ENCODE data around the gene FAM118A.
A peak's percentile ranks its signal among the peaks of the same experiment; 100 is the strongest.
"Not testable (repeated sequence)": the region's sequence is repeated elsewhere in the genome, so short reads cannot be mapped to it uniquely, and the experiment has no call there.

FAM118A gene

GRCh38 chr22:45273452-45274075, 36.2 kb upstream of the FAM118A start:
- DNase-seq: no peak
- peaks cover 10% of the 10 kb centered on the region for H3K4me1 Mint-ChIP-seq (ENCODE audit: low read depth)
- H3K27me3 Mint-ChIP-seq: peaks cover 13% of the 10 kb centered on the region
- H3K9me3 Mint-ChIP-seq: no peaks in the 10 kb centered on the region
- H3K4me3 Mint-ChIP-seq: no peak overlapping the region
- no peak overlapping the region for H3K27ac Mint-ChIP-seq
- no peaks in the 10 kb centered on the region for H3K36me3 Mint-ChIP-seq (ENCODE audit: low read depth)

- Mint-ChIP-seq H3K27ac (no peak overlapping the region), H3K4me1 (ENCODE audit: low read depth) (peaks cover 14% of the 10 kb centered on the region), H3K9me3 (no peaks in the 10 kb centered on the region), H3K36me3 (ENCODE audit: low read depth) (no peaks in the 10 kb centered on the region), H3K4me3 (no peak overlapping the region), H3K27me3 (no peaks in the 10 kb centered on the region)
- DNase-seq: no peak
Measured at GRCh38 chr22:45276507-45277105, 33.1 kb upstream of the FAM118A start.

DNA sequence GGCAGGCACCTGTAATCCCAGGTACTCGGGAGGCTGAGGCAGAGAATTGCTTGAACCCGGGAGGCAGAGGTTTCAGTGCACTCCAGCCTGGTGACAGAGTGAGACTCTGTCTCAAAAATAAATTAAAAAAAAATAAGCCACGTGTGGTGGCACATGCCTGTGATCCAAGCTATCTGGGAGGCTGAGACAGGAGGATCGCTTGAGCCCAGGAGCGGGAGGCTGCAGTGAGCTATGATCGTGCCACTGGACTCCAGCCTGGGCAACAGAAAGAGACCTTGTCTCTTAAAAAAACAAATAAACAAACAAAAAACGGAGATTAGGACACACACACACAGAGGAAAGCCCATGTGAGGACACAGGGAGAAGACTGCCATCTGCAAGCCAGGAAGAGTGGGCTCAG, 32.0 kb upstream of the FAM118A start:
- not testable (repeated sequence) for H3K27ac Mint-ChIP-seq; H3K27me3 Mint-ChIP-seq; H3K4me3 Mint-ChIP-seq; H3K9me3 Mint-ChIP-seq; DNase-seq; H3K36me3 Mint-ChIP-seq (ENCODE audit: low read depth)
- peaks cover 14% of the 10 kb centered on the region for H3K4me1 Mint-ChIP-seq (ENCODE audit: low read depth)

DNA sequence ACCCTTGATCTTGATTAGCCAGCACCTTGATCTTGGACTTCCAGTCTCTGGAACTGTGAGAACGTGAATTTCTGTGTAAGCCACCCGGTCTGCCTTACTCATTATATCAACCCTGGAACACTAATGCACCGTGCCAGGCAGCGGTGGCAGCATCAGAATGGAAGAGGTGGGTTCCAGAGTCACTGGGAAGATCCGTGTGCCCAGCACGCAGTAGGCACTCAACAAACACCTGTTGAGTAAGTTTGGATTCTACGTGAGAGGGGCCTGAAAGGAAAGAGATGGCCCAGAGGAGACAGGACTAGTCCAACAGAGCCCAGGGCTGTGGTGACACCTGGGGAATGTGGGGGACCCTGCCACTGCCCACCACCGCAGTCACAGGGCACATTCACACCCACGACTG, 31.6 kb upstream of the FAM118A start:
- no peak for DNase-seq
- Mint-ChIP-seq H3K4me3 (no peak overlapping the region), H3K27ac (no peak overlapping the region), H3K4me1 (ENCODE audit: low read depth) (peaks cover 14% of the 10 kb centered on the region), H3K36me3 (ENCODE audit: low read depth) (no peaks in the 10 kb centered on the region), H3K27me3 (peaks cover 1% of the 10 kb centered on the region), H3K9me3 (no peaks in the 10 kb centered on the region)

GRCh38 chr22:45280587-45280980, 29.1 kb upstream of the FAM118A start:
- no peak for DNase-seq
- H3K27ac Mint-ChIP-seq: no peak overlapping the region
- no peaks in the 10 kb centered on the region for H3K36me3 Mint-ChIP-seq (ENCODE audit: low read depth)
- peaks cover 17% of the 10 kb centered on the region for H3K4me1 Mint-ChIP-seq (ENCODE audit: low read depth)
- peaks cover 21% of the 10 kb centered on the region for H3K27me3 Mint-ChIP-seq
- no peak overlapping the region for H3K4me3 Mint-ChIP-seq
- H3K9me3 Mint-ChIP-seq: no peaks in the 10 kb centered on the region

DNA sequence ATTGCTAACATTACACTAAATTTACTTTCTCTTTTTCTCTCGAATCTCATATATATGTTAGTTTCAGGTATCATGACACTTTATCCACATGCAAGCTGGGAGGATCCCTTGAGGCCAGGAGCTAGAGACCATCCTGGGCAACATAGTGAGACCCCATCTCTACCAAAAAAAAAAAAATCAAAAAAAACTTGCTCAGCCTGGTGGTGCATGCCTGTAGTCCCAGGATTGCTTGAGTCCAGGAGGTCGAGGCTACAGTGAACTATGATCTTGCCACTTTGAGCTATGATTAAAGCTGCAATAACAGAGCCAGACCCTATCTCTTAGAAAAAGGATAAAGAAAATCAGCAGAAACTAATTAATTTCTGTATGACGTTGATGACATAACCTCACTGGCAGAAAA, 28.7 kb upstream of the FAM118A start:
- Mint-ChIP-seq H3K27me3 (peaks cover 22% of the 10 kb centered on the region), H3K4me3 (no peak overlapping the region), H3K36me3 (ENCODE audit: low read depth) (no peaks in the 10 kb centered on the region), H3K4me1 (ENCODE audit: low read depth) (peaks cover 17% of the 10 kb centered on the region), H3K27ac (no peak overlapping the region), H3K9me3 (no peaks in the 10 kb centered on the region)
- no peak for DNase-seq

DNA sequence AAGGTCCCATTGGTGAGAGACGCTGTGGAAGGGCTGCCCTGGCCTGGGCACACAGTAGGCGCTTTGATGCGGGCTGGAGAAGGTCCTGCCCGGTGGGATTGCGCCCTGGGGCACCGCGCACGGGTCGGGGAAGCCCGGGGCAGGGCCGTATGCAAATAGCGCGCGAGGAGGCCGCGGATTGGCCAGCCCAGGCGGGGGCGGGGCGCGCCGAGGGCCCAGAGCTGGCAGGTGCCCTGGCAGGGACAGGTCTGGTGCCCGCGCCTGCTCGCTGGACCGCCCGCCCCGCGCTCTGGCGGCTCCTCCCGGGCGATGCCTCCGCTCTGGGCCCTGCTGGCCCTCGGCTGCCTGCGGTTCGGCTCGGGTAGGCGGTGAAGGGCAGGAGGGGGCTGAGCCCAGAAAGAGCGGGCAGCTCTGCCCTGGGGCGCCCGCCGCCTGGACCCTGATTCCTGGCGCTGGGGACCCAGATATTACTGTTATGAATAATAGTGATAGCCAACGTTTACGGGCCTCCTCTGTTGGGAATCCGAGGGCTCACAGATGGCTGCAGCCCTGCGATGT, 24.9 kb upstream of the FAM118A start, which contains the start of gene UPK3A:
UPK3A (plus strand) TSS at position 245 of the 558 bp plus-strand sequence; CDS start at position 310, 65 bp downstream.
- Mint-ChIP-seq H3K4me3 (peak within 1 kb of the TSS; percentile 23), H3K27ac (no peak within 1 kb of the TSS), H3K27me3 (peaks cover 22% of the 10 kb centered on the region), H3K36me3 (ENCODE audit: low read depth) (no peaks in the 10 kb centered on the region), H3K9me3 (no peaks in the 10 kb centered on the region), H3K4me1 (ENCODE audit: low read depth) (peaks cover 12% of the 10 kb centered on the region)
- DNase-seq: peak; percentile 75

DNA sequence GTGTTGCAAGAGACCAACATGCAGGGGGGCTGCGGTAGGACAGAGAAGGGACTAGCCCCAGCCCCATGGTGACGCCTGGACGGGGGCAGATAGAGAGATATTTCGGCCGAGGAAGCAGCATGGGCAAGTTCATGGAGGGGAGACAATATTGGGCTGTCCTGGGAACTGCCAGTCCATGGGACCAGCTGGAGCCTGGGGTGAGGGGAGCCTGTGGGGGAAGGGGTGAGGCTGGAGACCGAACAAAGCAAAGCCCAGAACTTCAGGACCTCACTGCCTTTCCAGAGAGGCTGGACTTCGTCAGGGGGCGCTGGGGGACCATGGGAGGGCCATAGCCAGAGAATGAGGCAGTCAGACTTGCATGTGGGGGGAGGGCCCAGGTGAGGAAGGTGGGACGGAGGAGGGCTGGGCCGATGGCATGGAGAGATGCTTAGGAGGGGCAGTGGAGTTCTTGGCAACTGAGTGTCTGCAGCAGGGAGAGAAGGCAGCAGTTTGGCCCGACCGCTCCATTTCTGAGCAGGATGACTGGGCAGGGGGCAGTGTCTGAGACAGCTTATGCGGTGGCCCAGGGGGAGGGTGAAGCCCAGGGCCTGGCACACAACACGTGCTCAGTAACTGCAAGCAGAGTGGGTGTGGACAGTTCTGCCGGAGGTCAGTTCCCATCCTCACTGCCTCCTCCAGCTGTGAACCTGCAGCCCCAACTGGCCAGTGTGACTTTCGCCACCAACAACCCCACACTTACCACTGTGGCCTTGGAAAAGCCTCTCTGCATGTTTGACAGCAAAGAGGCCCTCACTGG, 24.3 kb upstream of the FAM118A start:
- Mint-ChIP-seq H3K36me3 (ENCODE audit: low read depth) (no peaks in the 10 kb centered on the region), H3K27ac (no peak overlapping the region), H3K4me1 (ENCODE audit: low read depth) (peaks cover 7% of the 10 kb centered on the region), H3K4me3 (no peak overlapping the region), H3K27me3 (peaks cover 22% of the 10 kb centered on the region), H3K9me3 (no peaks in the 10 kb centered on the region)
- DNase-seq: no peak

DNA sequence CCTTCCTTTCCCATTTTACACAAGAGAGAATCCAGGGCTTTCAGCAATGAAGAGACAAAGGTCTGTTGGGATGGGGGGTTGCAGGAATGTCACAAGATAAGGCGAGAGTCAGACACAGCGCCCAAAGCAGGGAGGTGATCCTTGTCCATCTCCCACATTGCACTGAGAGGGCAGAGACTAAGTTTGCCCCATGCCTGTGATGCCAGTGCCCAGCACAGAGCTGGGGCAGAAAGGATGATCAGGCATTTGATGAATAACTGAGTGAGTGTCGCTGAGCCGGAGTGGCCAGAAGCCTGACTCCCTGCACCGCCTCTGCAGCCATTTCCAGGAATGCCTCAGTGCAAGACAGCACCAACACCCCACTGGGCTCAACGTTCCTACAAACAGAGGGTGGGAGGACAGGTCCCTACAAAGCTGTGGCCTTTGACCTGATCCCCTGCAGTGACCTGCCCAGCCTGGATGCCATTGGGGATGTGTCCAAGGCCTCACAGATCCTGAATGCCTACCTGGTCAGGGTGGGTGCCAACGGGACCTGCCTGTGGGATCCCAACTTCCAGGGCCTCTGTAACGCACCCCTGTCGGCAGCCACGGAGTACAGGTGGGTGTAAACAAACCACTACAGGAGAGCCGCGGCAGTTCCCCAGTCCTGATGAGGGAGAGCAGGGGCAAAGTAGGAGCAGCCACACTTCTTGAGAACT, 22.7 kb upstream of the FAM118A start:
- Mint-ChIP-seq H3K9me3 (no peaks in the 10 kb centered on the region), H3K36me3 (ENCODE audit: low read depth) (no peaks in the 10 kb centered on the region), H3K27ac (no peak overlapping the region), H3K4me1 (ENCODE audit: low read depth) (peaks cover 3% of the 10 kb centered on the region), H3K27me3 (peaks cover 22% of the 10 kb centered on the region), H3K4me3 (no peak overlapping the region)
- DNase-seq: no peak

- Mint-ChIP-seq H3K36me3 (ENCODE audit: low read depth) (no peaks in the 10 kb centered on the region), H3K4me3 (no peak overlapping the region), H3K27me3 (peaks cover 2% of the 10 kb centered on the region), H3K27ac (no peak overlapping the region), H3K9me3 (no peaks in the 10 kb centered on the region), H3K4me1 (ENCODE audit: low read depth) (no peaks in the 10 kb centered on the region)
- no peak for DNase-seq
Measured at GRCh38 chr22:45290410-45290936, 19.3 kb upstream of the FAM118A start.

DNA sequence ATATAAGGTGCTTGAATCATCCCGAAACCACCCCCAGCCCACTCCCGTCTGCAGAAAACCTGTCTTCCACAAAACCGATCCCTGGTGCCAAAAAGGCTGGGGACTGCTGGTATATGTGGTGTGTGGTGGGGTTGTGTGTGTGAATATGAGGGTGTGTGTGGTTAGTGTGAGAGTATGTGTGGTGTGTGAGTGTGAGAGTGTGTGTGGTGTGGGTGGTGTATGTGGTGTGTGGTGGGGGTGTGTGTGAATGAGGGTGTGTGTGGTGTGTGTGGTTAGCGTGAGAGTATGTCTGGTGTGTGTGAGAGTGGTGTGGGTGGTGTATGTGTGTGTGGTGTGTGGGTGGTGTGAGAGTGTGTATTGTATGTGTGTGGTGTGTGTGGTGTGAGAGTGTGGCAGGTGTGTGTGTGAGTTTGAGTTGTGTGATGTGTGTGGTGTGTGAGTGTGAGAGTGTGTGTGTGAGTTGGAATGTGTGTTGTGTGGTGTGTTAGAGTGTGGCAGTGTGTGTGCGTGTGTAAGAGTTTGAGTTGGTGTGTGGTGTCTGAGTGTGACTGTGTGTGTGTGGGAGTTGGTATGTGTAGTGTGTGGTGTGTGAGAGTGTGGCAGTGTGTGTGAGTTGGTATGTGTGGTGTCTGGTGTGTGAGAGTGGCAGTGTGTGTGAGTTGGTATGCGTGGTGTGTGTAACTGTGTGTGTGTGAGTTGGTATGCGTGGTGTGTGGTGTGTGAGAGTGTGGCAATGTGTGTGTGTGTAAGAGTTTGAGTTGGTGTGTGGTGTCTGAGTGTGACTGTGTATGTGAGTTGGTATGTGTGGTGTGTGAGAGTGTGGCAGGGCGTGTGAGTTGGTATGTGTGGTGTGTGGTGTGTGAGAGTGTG, 18.4 kb upstream of the FAM118A start:
- no peaks in the 10 kb centered on the region for H3K9me3 Mint-ChIP-seq
- no peak overlapping the region for H3K4me3 Mint-ChIP-seq

GRCh38 chr22:45291931-45292290, 17.8 kb upstream of the FAM118A start:
- no peak overlapping the region for H3K4me3 Mint-ChIP-seq

More for the DNA sequence above, 18.4 kb upstream of the FAM118A start:
- no peak for DNase-seq
- Mint-ChIP-seq H3K27me3 (no peaks in the 10 kb centered on the region), H3K4me1 (ENCODE audit: low read depth) (peaks cover 5% of the 10 kb centered on the region), H3K36me3 (ENCODE audit: low read depth) (no peaks in the 10 kb centered on the region), H3K27ac (no peak overlapping the region)

GRCh38 chr22:45292731-45293442, 16.8 kb upstream of the FAM118A start:
- DNase-seq: no peak
- Mint-ChIP-seq H3K27ac (no peak overlapping the region), H3K27me3 (no peaks in the 10 kb centered on the region), H3K36me3 (ENCODE audit: low read depth) (no peaks in the 10 kb centered on the region), H3K4me3 (no peak overlapping the region), H3K4me1 (ENCODE audit: low read depth) (peaks cover 13% of the 10 kb centered on the region), H3K9me3 (no peaks in the 10 kb centered on the region)

More at GRCh38 chr22:45291931-45292290, 17.8 kb upstream of the FAM118A start:
- Mint-ChIP-seq H3K27ac (no peak overlapping the region), H3K36me3 (ENCODE audit: low read depth) (no peaks in the 10 kb centered on the region), H3K9me3 (no peaks in the 10 kb centered on the region), H3K27me3 (no peaks in the 10 kb centered on the region), H3K4me1 (ENCODE audit: low read depth) (peaks cover 11% of the 10 kb centered on the region)
- DNase-seq: no peak

All from activated T-cell treated with anti-CD3 and anti-CD28 coated beads, Interleukin-2, amount 50 U/mL, for 24 hours (primary cell).